ENCODE results near the gene FARP1.

DNA sequence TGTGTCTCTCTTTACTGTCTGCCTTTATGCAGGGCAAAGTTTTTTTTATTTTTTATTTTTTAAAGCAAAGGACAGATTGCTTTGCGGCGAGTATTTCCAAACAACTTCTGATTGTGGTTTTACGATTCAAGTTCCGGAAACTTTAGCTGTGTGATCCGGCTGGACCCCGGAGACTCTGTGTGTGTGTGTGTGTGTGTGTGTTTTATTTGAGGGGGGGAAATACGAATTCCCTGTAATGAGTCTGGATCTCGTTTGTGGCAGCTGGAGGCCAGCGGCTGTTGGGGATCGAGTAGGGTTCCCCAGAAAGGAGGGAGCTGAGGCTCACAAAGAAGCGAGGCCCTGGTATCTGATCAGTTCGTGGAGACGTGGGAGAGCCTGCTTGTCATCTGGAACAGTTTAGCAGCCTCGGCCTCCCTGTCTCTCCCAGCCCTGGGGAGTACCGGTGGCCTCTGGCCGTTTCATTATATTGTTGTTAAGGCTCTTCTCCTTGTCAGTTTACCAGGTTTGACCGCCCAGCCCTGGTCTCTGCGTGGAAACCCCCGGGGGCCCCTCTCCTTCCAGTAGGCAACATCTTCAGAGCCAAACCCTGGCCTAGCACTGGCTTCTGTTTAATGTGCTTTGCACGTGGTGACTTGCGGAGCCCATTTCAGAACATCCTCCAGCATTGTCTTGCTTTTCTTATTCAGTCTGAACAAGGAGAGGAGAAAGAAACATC, 1.3 kb downstream of the FARP1 start:
- TF ChIP-seq CTCF (IDR thresholded peaks at IDR 0.05) (no peak), POLR2A (IDR thresholded peaks at IDR 0.05) (no peak)
